ENCODE data around the gene SCAF1. TPM values are rescaled to one million over a fixed set of nuclear protein-coding genes. Genes with fewer than 3 reads are reported as not detected.

Gene SCAF1
- total and polyA plus RNA-seq, 9 of the 15 experiments (the other 6 are each of a cell fraction or from before 2014, with no cell fraction given), result 0.20 to 79.0 (median 4.9) TPM

DNA sequence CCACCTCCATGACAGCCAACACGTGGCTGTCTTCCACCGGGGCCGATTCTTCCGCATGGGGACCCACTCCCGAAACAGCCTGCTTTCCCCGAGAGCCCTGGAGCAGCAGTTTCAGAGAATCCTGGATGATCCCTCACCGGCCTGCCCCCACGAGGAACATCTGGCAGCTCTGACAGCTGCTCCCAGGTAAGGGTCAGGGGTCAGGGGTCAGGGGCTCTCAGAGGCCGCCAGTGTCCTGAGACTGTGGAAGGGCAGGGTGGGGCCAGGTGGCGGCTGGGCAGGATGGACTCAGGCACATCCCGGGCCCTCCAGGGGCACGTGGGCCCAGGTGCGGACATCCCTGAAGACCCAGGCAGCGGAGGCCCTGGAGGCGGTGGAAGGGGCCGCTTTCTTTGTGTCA is 63.9 kb downstream of the SCAF1 start (continued):
- TF ChIP-seq ZBTB9 (CRISPR knock-in tag; IDR thresholded peaks at IDR 0.05), result no peak
- TF ChIP-seq ZBTB33 (CRISPR knock-in tag; IDR thresholded peaks at IDR 0.05), result peak; percentile 51; the same call in 1 of the 2 replicates
- no peak for TF ChIP-seq NR2C2 (CRISPR knock-in tag; IDR thresholded peaks at IDR 0.05)
- peak; percentile 58; the same call in 1 of the 2 replicates for TF ChIP-seq NR2C2 (tag; IDR thresholded peaks at IDR 0.05)
- TF ChIP-seq TFAP4 (CRISPR knock-in tag; IDR thresholded peaks at IDR 0.05; ENCODE audit: borderline replicate concordance), result no peak
- TF ChIP-seq, protein P1, sequence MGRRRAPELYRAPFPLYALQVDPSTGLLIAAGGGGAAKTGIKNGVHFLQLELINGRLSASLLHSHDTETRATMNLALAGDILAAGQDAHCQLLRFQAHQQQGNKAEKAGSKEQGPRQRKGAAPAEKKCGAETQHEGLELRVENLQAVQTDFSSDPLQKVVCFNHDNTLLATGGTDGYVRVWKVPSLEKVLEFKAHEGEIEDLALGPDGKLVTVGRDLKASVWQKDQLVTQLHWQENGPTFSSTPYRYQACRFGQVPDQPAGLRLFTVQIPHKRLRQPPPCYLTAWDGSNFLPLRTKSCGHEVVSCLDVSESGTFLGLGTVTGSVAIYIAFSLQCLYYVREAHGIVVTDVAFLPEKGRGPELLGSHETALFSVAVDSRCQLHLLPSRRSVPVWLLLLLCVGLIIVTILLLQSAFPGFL (CRISPR knock-in tag; IDR thresholded peaks at IDR 0.05), result no peak
- peak; percentile 87 for TF ChIP-seq NR2C1 (IDR thresholded peaks at IDR 0.05)
- TF ChIP-seq NR2C1 (tag; IDR thresholded peaks at IDR 0.05), result peak; percentile 80
- no peak for TF ChIP-seq MIER1 (IDR thresholded peaks at IDR 0.05; ENCODE audit: low read depth)

Small RNA genes within 50 kb of the gene (microRNA-seq; reads per million reads assigned to microRNA genes)
- not detected for gene MIR5088 (ENCODE audit: borderline microRNAs expressed)

Small RNA genes within 50 kb of the gene (small RNA-seq; reads per million reads assigned to genes)
- not detected for gene MIR5088

Other genes starting within 250 kb of the SCAF1 start
Only the 7 nearest of the 27 such genes appear.
- gene PRR12, start 51.0 kb upstream of the SCAF1 start, total RNA-seq (2014; rRNA removed), result 1.5 and 2.8 TPM in 2 replicates
- gene PRR12, start 51.0 kb upstream of the SCAF1 start, total RNA-seq (2014; rRNA removed; fragmentation: Illumina TruSeq; extraction: Trizol), result 0.29 and 0.33 TPM in 2 replicates
- 0.98 and 1.7 TPM in 2 replicates for gene PRR12, start 51.0 kb upstream of the SCAF1 start, total RNA-seq (2015; rRNA removed; fragmentation: Illumina TruSeq; extraction: Trizol)
- 18.8 and 21.1 TPM in 2 replicates for gene PRR12, start 51.0 kb upstream of the SCAF1 start, total RNA-seq (2021)
- gene PRR12, start 51.0 kb upstream of the SCAF1 start, polyA plus RNA-seq (2011; rRNA removed), result 0.24 and 0.57 TPM in 2 replicates
- 3.0 and 6.1 TPM in 2 replicates for gene PRR12, start 51.0 kb upstream of the SCAF1 start, polyA plus RNA-seq (2014; fragmentation: Illumina TruSeq; extraction: Trizol)
- gene PRR12, start 51.0 kb upstream of the SCAF1 start, polyA plus RNA-seq (2014; fragmentation: Nextera tagmentation; extraction: Ambion mirVana), result under 1 TPM; 0.01 TPM
- 4.7 and 7.0 TPM in 2 replicates for gene PRR12, start 51.0 kb upstream of the SCAF1 start, polyA plus RNA-seq (2014; rRNA removed)
- gene RRAS, start 2.1 kb upstream of the SCAF1 start, total RNA-seq (2014; rRNA removed), result 8.2 and 10.4 TPM in 2 replicates
- gene RRAS, start 2.1 kb upstream of the SCAF1 start, total RNA-seq (2014; rRNA removed; fragmentation: Illumina TruSeq; extraction: Trizol), result 1.5 and 1.7 TPM in 2 replicates
- gene RRAS, start 2.1 kb upstream of the SCAF1 start, total RNA-seq (2015; rRNA removed; fragmentation: Illumina TruSeq; extraction: Trizol), result 3.1 and 3.7 TPM in 2 replicates
- 8.3 and 9.3 TPM in 2 replicates for gene RRAS, start 2.1 kb upstream of the SCAF1 start, total RNA-seq (2021)
- gene RRAS, start 2.1 kb upstream of the SCAF1 start, polyA plus RNA-seq (2011; rRNA removed), result 15.4 and 16.4 TPM in 2 replicates
- gene RRAS, start 2.1 kb upstream of the SCAF1 start, polyA plus RNA-seq (2014; fragmentation: Illumina TruSeq; extraction: Trizol), result 8.5 and 13.9 TPM in 2 replicates
- 1 to 10 TPM in 1 of 2 experiments, under 1 TPM in 1; 0.70 to 1.3 TPM for gene RRAS, start 2.1 kb upstream of the SCAF1 start, polyA plus RNA-seq (2014; fragmentation: Nextera tagmentation; extraction: Ambion mirVana)
- gene RRAS, start 2.1 kb upstream of the SCAF1 start, polyA plus RNA-seq (2014; rRNA removed), result 17.3 and 18.3 TPM in 2 replicates
- gene IRF3, start 23.6 kb downstream of the SCAF1 start, total RNA-seq (2014; rRNA removed), result 113 and 160 TPM in 2 replicates
- gene IRF3, start 23.6 kb downstream of the SCAF1 start, total RNA-seq (2014; rRNA removed; fragmentation: Illumina TruSeq; extraction: Trizol), result 28.5 and 40.9 TPM in 2 replicates
- gene IRF3, start 23.6 kb downstream of the SCAF1 start, total RNA-seq (2015; rRNA removed; fragmentation: Illumina TruSeq; extraction: Trizol), result 64.0 and 65.4 TPM in 2 replicates
- gene IRF3, start 23.6 kb downstream of the SCAF1 start, total RNA-seq (2021), result 125 and 132 TPM in 2 replicates
- 54.5 and 66.4 TPM in 2 replicates for gene IRF3, start 23.6 kb downstream of the SCAF1 start, polyA plus RNA-seq (2011; rRNA removed)
- 118 and 119 TPM in 2 replicates for gene IRF3, start 23.6 kb downstream of the SCAF1 start, polyA plus RNA-seq (2014; fragmentation: Illumina TruSeq; extraction: Trizol)
- 10 to 100 TPM in 1 of 2 experiments, 1 to 10 TPM in 1; 7.5 to 11.6 TPM for gene IRF3, start 23.6 kb downstream of the SCAF1 start, polyA plus RNA-seq (2014; fragmentation: Nextera tagmentation; extraction: Ambion mirVana)
- gene IRF3, start 23.6 kb downstream of the SCAF1 start, polyA plus RNA-seq (2014; rRNA removed), result 118 and 145 TPM in 2 replicates
- 128 and 169 TPM in 2 replicates for gene BCL2L12, start 23.7 kb downstream of the SCAF1 start, total RNA-seq (2014; rRNA removed)
- gene BCL2L12, start 23.7 kb downstream of the SCAF1 start, total RNA-seq (2014; rRNA removed; fragmentation: Illumina TruSeq; extraction: Trizol), result 17.0 and 18.8 TPM in 2 replicates
- gene BCL2L12, start 23.7 kb downstream of the SCAF1 start, total RNA-seq (2015; rRNA removed; fragmentation: Illumina TruSeq; extraction: Trizol), result 26.5 and 29.4 TPM in 2 replicates
- 183 and 185 TPM in 2 replicates for gene BCL2L12, start 23.7 kb downstream of the SCAF1 start, total RNA-seq (2021)
- 81.2 and 95.3 TPM in 2 replicates for gene BCL2L12, start 23.7 kb downstream of the SCAF1 start, polyA plus RNA-seq (2011; rRNA removed)
- 85.6 and 184 TPM in 2 replicates for gene BCL2L12, start 23.7 kb downstream of the SCAF1 start, polyA plus RNA-seq (2014; fragmentation: Illumina TruSeq; extraction: Trizol)
- 1 to 10 TPM; 7.4 to 7.5 TPM for gene BCL2L12, start 23.7 kb downstream of the SCAF1 start, polyA plus RNA-seq (2014; fragmentation: Nextera tagmentation; extraction: Ambion mirVana)
- 263 and 282 TPM in 2 replicates for gene BCL2L12, start 23.7 kb downstream of the SCAF1 start, polyA plus RNA-seq (2014; rRNA removed)
- gene PRMT1, start 35.1 kb downstream of the SCAF1 start, total RNA-seq (2014; rRNA removed), result 371 and 483 TPM in 2 replicates
- gene PRMT1, start 35.1 kb downstream of the SCAF1 start, total RNA-seq (2014; rRNA removed; fragmentation: Illumina TruSeq; extraction: Trizol), result 132 and 169 TPM in 2 replicates
- 326 and 337 TPM in 2 replicates for gene PRMT1, start 35.1 kb downstream of the SCAF1 start, total RNA-seq (2015; rRNA removed; fragmentation: Illumina TruSeq; extraction: Trizol)
- gene PRMT1, start 35.1 kb downstream of the SCAF1 start, total RNA-seq (2021), result 324 and 326 TPM in 2 replicates
- gene PRMT1, start 35.1 kb downstream of the SCAF1 start, polyA plus RNA-seq (2011; rRNA removed), result 407 and 436 TPM in 2 replicates
- 446 and 465 TPM in 2 replicates for gene PRMT1, start 35.1 kb downstream of the SCAF1 start, polyA plus RNA-seq (2014; fragmentation: Illumina TruSeq; extraction: Trizol)
- 10 to 100 TPM; 13.3 to 74.0 TPM for gene PRMT1, start 35.1 kb downstream of the SCAF1 start, polyA plus RNA-seq (2014; fragmentation: Nextera tagmentation; extraction: Ambion mirVana)
- gene PRMT1, start 35.1 kb downstream of the SCAF1 start, polyA plus RNA-seq (2014; rRNA removed), result 464 and 510 TPM in 2 replicates
- 2.4 and 2.7 TPM in 2 replicates for gene ADM5, start 47.4 kb downstream of the SCAF1 start, total RNA-seq (2014; rRNA removed)
- 0.32 and 0.47 TPM in 2 replicates for gene ADM5, start 47.4 kb downstream of the SCAF1 start, total RNA-seq (2014; rRNA removed; fragmentation: Illumina TruSeq; extraction: Trizol)
- 1.9 and 2.4 TPM in 2 replicates for gene ADM5, start 47.4 kb downstream of the SCAF1 start, total RNA-seq (2015; rRNA removed; fragmentation: Illumina TruSeq; extraction: Trizol)
- gene ADM5, start 47.4 kb downstream of the SCAF1 start, total RNA-seq (2021), result 5.4 and 7.0 TPM in 2 replicates
- 1.3 and 2.2 TPM in 2 replicates for gene ADM5, start 47.4 kb downstream of the SCAF1 start, polyA plus RNA-seq (2011; rRNA removed)
- 2.1 and 2.7 TPM in 2 replicates for gene ADM5, start 47.4 kb downstream of the SCAF1 start, polyA plus RNA-seq (2014; fragmentation: Illumina TruSeq; extraction: Trizol)
- gene ADM5, start 47.4 kb downstream of the SCAF1 start, polyA plus RNA-seq (2014; fragmentation: Nextera tagmentation; extraction: Ambion mirVana), result under 1 TPM in 1 of 2 experiments, not detected in 1; 0.13 TPM
- gene ADM5, start 47.4 kb downstream of the SCAF1 start, polyA plus RNA-seq (2014; rRNA removed), result 5.7 and 8.4 TPM in 2 replicates
- 2.5 and 2.7 TPM in 2 replicates for gene CPT1C, start 48.9 kb downstream of the SCAF1 start, total RNA-seq (2014; rRNA removed)
- gene CPT1C, start 48.9 kb downstream of the SCAF1 start, total RNA-seq (2014; rRNA removed; fragmentation: Illumina TruSeq; extraction: Trizol), result 1.9 and 3.0 TPM in 2 replicates
- 2.1 and 2.8 TPM in 2 replicates for gene CPT1C, start 48.9 kb downstream of the SCAF1 start, total RNA-seq (2015; rRNA removed; fragmentation: Illumina TruSeq; extraction: Trizol)
- 3.1 and 4.4 TPM in 2 replicates for gene CPT1C, start 48.9 kb downstream of the SCAF1 start, total RNA-seq (2021)
- gene CPT1C, start 48.9 kb downstream of the SCAF1 start, polyA plus RNA-seq (2011; rRNA removed), result 1.9 and 3.6 TPM in 2 replicates
- 4.8 and 5.1 TPM in 2 replicates for gene CPT1C, start 48.9 kb downstream of the SCAF1 start, polyA plus RNA-seq (2014; fragmentation: Illumina TruSeq; extraction: Trizol)
- 10 to 100 TPM; 11.5 to 12.3 TPM for gene CPT1C, start 48.9 kb downstream of the SCAF1 start, polyA plus RNA-seq (2014; fragmentation: Nextera tagmentation; extraction: Ambion mirVana)
- 2.1 and 4.0 TPM in 2 replicates for gene CPT1C, start 48.9 kb downstream of the SCAF1 start, polyA plus RNA-seq (2014; rRNA removed)

Measured in K562 (cell line).